ENCODE data around the gene MEIKIN.

- no peak for TF ChIP-seq CTCF (conservative IDR thresholded peaks at IDR 0.05; ENCODE audit: low read length)
- no peak for TF ChIP-seq EZH2phosphoT487 (IDR thresholded peaks at IDR 0.05; ENCODE audit: borderline replicate concordance, low read depth, low read length)
Measured at GRCh38 chr5:131916481-131916880, 29.0 kb downstream of the MEIKIN start.

Measured in OCI-LY7 (cell line).